ENCODE measurements around the gene NOP9.

The NOP9 gene

GRCh38 chr14:24307156-24307574 lies 7.5 kb downstream of the NOP9 start:
- no peaks in the 10 kb centered on the region for H3K27me3 Mint-ChIP-seq
- H3K27ac Mint-ChIP-seq: peak overlapping the region; percentile 67
- no peak for ATAC-seq (ENCODE audit: low read depth)
- no peaks in the 10 kb centered on the region for H3K9me3 Mint-ChIP-seq
- no peak for DNase-seq (ENCODE audit: low spot score in 2 of 2)
- H3K4me1 Mint-ChIP-seq: peaks cover 31% of the 10 kb centered on the region
- no peak overlapping the region for H3K4me3 Mint-ChIP-seq
- H3K36me3 Mint-ChIP-seq: peaks cover 38% of the 10 kb centered on the region

- DNase-seq (ENCODE audit: low spot score in 2 of 2) (peak; percentile 60 to 65), ATAC-seq (ENCODE audit: low read depth) (peak; percentile 9)
- Mint-ChIP-seq H3K4me3 (no peak within 1 kb of the TSS), H3K9me3 (no peaks in the 10 kb centered on the region), H3K27ac (peak within 1 kb of the TSS; percentile 75), H3K27me3 (no peaks in the 10 kb centered on the region), H3K36me3 (peaks cover 36% of the 10 kb centered on the region), H3K4me1 (peaks cover 35% of the 10 kb centered on the region)
These were observed 8.1 kb downstream of the NOP9 start, which contains the start of gene CIDEB for GRCh38 chr14:24307575-24308341. Gene CIDEB, minus strand, starts transcription at chr14:24307977. Its CDS starts 119 bp downstream, at chr14:24307858.

- DNase-seq (ENCODE audit: low spot score in 2 of 2) (no peak), ATAC-seq (ENCODE audit: low read depth) (no peak)
- no peaks in the 10 kb centered on the region for H3K9me3 Mint-ChIP-seq
- no peaks in the 10 kb centered on the region for H3K27me3 Mint-ChIP-seq
- H3K27ac Mint-ChIP-seq: peak overlapping the region; percentile 75
- no peak overlapping the region for H3K4me3 Mint-ChIP-seq
- peaks cover 33% of the 10 kb centered on the region for H3K36me3 Mint-ChIP-seq
- H3K4me1 Mint-ChIP-seq: peaks cover 41% of the 10 kb centered on the region
These were observed 8.9 kb downstream of the NOP9 start for GRCh38 chr14:24308342-24309124.

GRCh38 chr14:24309538-24310264 lies 10.1 kb downstream of the NOP9 start, which contains the start of gene LTB4R2:
Gene LTB4R2, plus strand, starts transcription at chr14:24310140. Its CDS starts 525 bp downstream, at chr14:24310665.
- no peaks in the 10 kb centered on the region for H3K9me3 Mint-ChIP-seq
- no peaks in the 10 kb centered on the region for H3K27me3 Mint-ChIP-seq
- peak within 1 kb of the TSS; percentile 80 for H3K4me3 Mint-ChIP-seq
- H3K4me1 Mint-ChIP-seq: peaks cover 48% of the 10 kb centered on the region
- no peak for ATAC-seq (ENCODE audit: low read depth)
- H3K36me3 Mint-ChIP-seq: peaks cover 24% of the 10 kb centered on the region
- peak within 1 kb of the TSS; percentile 87 for H3K27ac Mint-ChIP-seq
- no peak for DNase-seq (ENCODE audit: low spot score in 2 of 2)

DNA sequence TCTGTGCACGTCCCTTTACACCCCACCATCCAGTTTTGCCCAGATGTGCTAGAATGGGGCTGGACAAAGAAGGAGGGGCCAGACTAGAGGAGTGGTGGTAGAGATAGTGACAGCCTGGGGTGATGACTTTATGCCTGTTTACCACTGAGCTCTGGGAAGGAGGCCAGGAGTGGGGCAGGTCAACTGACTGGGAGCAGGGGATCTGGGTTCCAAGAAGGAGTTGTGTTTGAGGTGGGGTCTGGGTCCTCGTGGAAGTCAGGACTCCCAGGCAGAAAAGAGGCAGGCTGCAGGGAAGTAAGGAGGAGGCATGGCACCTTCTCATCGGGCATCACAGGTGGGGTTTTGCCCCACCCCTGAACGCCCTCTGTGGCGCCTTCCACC lies 10.6 kb downstream of the NOP9 start:
- H3K4me3 Mint-ChIP-seq: peak overlapping the region; percentile 80
- H3K36me3 Mint-ChIP-seq: peaks cover 18% of the 10 kb centered on the region
- no peaks in the 10 kb centered on the region for H3K9me3 Mint-ChIP-seq
- peak overlapping the region; percentile 87 for H3K27ac Mint-ChIP-seq
- H3K27me3 Mint-ChIP-seq: no peaks in the 10 kb centered on the region
- ATAC-seq (ENCODE audit: low read depth) (no peak), DNase-seq (ENCODE audit: low spot score in 2 of 2) (no peak)
- peaks cover 48% of the 10 kb centered on the region for H3K4me1 Mint-ChIP-seq

DNA sequence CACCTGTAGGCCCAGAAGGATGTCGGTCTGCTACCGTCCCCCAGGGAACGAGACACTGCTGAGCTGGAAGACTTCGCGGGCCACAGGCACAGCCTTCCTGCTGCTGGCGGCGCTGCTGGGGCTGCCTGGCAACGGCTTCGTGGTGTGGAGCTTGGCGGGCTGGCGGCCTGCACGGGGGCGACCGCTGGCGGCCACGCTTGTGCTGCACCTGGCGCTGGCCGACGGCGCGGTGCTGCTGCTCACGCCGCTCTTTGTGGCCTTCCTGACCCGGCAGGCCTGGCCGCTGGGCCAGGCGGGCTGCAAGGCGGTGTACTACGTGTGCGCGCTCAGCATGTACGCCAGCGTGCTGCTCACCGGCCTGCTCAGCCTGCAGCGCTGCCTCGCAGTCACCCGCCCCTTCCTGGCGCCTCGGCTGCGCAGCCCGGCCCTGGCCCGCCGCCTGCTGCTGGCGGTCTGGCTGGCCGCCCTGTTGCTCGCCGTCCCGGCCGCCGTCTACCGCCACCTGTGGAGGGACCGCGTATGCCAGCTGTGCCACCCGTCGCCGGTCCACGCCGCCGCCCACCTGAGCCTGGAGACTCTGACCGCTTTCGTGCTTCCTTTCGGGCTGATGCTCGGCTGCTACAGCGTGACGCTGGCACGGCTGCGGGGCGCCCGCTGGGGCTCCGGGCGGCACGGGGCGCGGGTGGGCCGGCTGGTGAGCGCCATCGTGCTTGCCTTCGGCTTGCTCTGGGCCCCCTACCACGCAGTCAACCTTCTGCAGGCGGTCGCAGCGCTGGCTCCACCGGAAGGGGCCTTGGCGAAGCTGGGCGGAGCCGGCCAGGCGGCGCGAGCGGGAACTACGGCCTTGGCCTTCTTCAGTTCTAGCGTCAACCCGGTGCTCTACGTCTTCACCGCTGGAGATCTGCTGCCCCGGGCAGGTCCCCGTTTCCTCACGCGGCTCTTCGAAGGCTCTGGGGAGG lies 11.3 kb downstream of the NOP9 start, which contains the start of gene LTB4R:
LTB4R (plus strand) TSS at position 857 of the 959 bp plus-strand sequence. CDS start 4,150 bp downstream, outside the sequence.
- Mint-ChIP-seq H3K4me1 (peaks cover 48% of the 10 kb centered on the region), H3K9me3 (no peaks in the 10 kb centered on the region), H3K4me3 (peak within 1 kb of the TSS; percentile 80), H3K36me3 (peaks cover 12% of the 10 kb centered on the region), H3K27me3 (no peaks in the 10 kb centered on the region), H3K27ac (peak within 1 kb of the TSS; percentile 87)
- ATAC-seq (ENCODE audit: low read depth) (peak; percentile 77), DNase-seq (ENCODE audit: low spot score in 2 of 2) (peak; percentile 73 to 74)

DNA sequence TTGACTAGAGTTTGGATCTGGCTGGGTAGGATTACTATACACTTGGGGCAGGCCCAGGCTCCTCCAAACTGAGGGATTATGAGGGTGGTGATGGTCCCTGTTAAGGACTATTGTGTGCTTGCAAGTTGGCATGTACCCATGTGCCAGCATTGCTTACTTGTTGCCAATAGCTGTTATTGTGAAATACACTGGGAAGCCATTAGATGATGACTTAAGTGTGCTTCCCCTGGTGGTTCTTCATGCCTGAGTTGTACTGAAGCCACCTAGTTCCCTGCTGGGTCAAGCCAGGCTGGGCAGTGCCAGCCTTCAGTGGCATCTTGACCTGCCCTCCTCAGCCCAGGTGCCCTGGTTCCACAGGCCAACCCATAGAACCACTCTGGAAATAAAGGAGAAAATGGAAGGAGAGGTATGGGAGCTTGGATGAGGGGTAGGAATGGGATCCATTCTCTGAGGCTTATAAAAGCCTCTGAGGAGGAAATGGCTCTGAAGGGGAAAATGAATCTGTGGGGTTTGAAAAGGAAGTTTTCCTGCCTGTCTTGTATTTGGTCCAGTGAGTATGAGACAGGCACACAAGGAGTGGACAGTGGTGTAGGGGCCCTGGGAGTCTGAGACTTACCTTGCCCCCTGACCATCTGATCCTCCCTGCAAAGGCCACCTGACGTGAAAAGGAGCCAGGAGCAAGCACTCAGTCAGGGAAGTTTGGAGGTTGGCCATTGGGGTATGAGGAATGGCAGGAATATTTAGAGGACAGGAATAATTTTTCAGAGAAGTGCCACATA lies 12.4 kb downstream of the NOP9 start:
- Mint-ChIP-seq H3K9me3 (no peaks in the 10 kb centered on the region), H3K4me1 (peaks cover 45% of the 10 kb centered on the region), H3K4me3 (peak overlapping the region; percentile 80), H3K27ac (peak overlapping the region; percentile 87), H3K27me3 (no peaks in the 10 kb centered on the region), H3K36me3 (peaks cover 7% of the 10 kb centered on the region)
- DNase-seq (ENCODE audit: low spot score in 2 of 2): no peak
- no peak for ATAC-seq (ENCODE audit: low read depth)

DNA sequence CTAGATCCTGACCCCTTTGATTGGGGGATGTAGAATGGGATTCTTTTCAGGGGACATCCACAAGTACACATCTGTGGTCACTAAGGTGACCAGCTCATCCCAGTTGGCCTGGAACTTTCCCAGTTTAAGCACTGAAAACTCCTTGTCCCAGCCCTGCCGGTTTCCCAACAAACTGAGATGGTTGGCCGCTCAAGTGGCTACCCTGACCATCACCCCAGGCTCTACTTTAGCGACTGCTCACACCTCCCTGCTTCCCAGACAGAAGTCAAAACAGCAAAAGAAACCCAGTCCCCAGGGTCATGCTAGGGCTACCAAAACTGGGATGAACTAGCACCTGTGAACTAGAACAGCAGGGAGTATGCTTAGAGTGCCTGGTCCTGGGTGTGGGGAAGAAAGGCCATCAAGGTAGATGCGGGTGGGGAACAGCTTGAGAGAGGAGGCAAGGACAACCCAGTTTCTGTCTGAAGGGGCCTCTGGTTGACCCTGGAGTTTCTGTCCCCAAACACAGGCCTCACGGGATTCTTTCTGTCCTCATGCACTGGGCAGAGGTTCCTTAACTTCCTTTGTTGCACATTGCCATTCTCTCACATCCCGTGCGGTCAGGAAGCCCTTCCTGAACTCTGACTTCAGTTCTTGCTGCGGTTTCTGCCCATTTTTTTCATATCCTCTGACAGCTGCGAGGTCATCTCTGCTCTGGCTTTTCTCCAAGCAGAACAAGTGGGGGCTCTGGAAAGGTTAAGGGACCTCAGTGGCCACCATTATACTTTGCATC lies 13.3 kb downstream of the NOP9 start:
- Mint-ChIP-seq H3K9me3 (no peaks in the 10 kb centered on the region), H3K27ac (peak overlapping the region; percentile 87), H3K4me1 (peaks cover 41% of the 10 kb centered on the region), H3K27me3 (no peaks in the 10 kb centered on the region), H3K4me3 (peak overlapping the region; percentile 44), H3K36me3 (peaks cover 3% of the 10 kb centered on the region)
- DNase-seq (ENCODE audit: low spot score in 2 of 2): no peak
- ATAC-seq (ENCODE audit: low read depth): no peak

- Mint-ChIP-seq H3K4me3 (no peak overlapping the region), H3K9me3 (no peaks in the 10 kb centered on the region), H3K27ac (no peak overlapping the region), H3K36me3 (no peaks in the 10 kb centered on the region), H3K4me1 (peaks cover 36% of the 10 kb centered on the region), H3K27me3 (peaks cover 2% of the 10 kb centered on the region)
- ATAC-seq (ENCODE audit: low read depth): no peak
- DNase-seq (ENCODE audit: low spot score in 2 of 2): no peak
These were observed 14.3 kb downstream of the NOP9 start for GRCh38 chr14:24313913-24314312.

DNA sequence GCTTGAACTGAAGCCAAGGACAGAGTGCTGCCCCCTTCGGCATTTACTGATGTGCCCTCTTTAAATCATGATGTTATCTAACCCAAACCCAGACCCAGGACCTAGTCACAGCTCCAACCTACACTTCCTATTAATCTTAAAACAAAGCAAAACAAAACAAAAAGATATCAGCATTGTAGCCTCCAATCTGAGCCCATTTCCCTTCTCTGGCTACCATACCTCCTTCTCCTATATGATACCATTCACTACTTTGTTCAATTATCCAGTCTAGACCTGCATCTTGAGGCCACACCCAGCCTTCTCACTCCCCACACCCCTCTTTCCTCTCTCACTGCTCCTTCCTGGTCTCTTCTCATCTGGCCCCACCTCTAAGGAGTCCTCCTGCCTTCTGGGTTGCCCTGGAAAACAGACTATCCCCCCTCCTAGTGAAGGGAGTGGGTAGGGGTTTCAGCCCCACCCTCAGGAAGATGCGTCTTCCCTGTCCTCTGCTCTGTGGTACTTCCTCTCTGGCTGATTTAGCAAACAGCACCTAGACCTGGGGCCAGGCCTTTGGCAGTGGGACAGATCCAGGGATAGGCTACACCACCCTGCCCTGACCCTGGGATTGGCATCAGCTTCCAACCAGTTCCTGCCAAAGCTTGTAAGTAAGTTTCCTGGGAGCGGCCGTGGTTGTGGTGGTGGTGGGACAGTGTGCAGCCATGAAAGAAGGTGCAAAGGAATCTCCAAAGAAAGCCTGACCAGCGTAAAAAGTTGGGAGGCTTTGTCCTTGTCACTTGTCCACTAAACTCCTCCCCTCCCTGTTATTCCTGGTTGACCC lies 14.9 kb downstream of the NOP9 start:
- no peaks in the 10 kb centered on the region for H3K9me3 Mint-ChIP-seq
- peaks cover 29% of the 10 kb centered on the region for H3K4me1 Mint-ChIP-seq
- H3K4me3 Mint-ChIP-seq: no peak overlapping the region
- no peak overlapping the region for H3K27ac Mint-ChIP-seq
- H3K36me3 Mint-ChIP-seq: no peaks in the 10 kb centered on the region
- peaks cover 5% of the 10 kb centered on the region for H3K27me3 Mint-ChIP-seq
- ATAC-seq (ENCODE audit: low read depth): no peak
- no peak for DNase-seq (ENCODE audit: low spot score in 2 of 2)

DNA sequence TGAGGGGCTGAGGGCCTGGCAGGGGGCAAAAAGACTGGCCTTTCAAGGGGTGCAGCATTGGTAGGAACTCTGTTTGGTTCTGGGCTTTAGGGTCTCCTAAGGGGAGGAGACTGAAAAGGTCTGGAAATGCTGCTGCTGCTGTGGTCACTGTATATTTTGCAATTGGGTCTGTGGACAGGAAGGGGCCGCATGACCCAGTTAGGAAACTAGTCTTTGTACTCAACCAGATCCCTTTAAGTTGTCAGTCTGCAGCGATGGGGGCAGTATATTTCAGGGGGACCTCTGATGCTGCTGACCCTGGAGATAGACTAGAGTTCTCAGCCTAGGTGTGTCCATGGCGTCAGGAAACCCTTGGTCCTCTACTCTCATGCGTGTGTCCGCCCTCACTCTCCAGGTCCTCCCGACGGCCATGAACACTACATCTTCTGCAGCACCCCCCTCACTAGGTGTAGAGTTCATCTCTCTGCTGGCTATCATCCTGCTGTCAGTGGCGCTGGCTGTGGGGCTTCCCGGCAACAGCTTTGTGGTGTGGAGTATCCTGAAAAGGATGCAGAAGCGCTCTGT lies 15.7 kb downstream of the NOP9 start:
- H3K4me3 Mint-ChIP-seq: no peak overlapping the region
- H3K36me3 Mint-ChIP-seq: no peaks in the 10 kb centered on the region
- no peak for DNase-seq (ENCODE audit: low spot score in 2 of 2)
- H3K4me1 Mint-ChIP-seq: peaks cover 24% of the 10 kb centered on the region
- peaks cover 10% of the 10 kb centered on the region for H3K27me3 Mint-ChIP-seq
- no peaks in the 10 kb centered on the region for H3K9me3 Mint-ChIP-seq
- H3K27ac Mint-ChIP-seq: no peak overlapping the region
- ATAC-seq (ENCODE audit: low read depth): no peak

All from memory B cell (primary cell).